ENCODE results near the gene FRMPD4. TPM values are rescaled to one million over a fixed set of nuclear protein-coding genes. Genes with fewer than 3 reads are reported as not detected.
A peak's percentile ranks its signal among the peaks of the same experiment; 100 is the strongest.
"Not testable (repeated sequence)": the region's sequence is repeated elsewhere in the genome, so short reads cannot be mapped to it uniquely, and the experiment has no call there.

FRMPD4 gene
- total and polyA plus RNA-seq, 10 of the 15 experiments (the other 5 are each of a cell fraction or from before 2014, with no cell fraction given), result not detected

DNA sequence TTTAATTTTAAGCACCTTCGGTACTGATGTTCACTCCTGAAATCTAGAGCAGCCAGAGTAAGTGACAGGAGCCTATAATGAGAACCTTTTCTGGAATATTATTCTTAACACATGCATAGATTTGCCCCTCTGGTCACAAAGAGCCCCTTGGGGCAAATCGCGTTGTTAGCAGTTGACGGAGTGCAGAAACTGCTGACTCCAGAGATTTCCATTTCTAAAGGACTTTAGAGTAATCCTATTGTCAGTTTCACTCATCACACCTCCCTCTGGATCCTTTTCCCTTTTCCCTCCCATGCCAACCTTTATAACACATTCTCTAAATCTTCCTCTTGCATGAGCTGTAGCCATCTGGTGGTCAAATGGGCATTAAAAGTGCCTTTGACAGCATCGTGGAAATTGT, 388.0 kb downstream of the FRMPD4 start:
- DNase-seq (ENCODE audit: low read depth, low spot score) (no peak), FAIRE-seq (peak; percentile 38), ATAC-seq (no peak)
- Histone ChIP-seq H2AFZ (ENCODE audit: control insufficient read depth, low read depth, low read length) (no peak overlapping the region), H3K9ac (ENCODE audit: control insufficient read depth, insufficient read depth, low read length) (no peak overlapping the region), H3K27ac (ENCODE audit: control insufficient read depth, insufficient read depth) (no peak overlapping the region), H3K9me3 (replicated peaks; ENCODE audit: control insufficient read depth, insufficient read depth, low read length) (no peaks in the 10 kb centered on the region), H4K20me1 (ENCODE audit: control insufficient read depth, insufficient read depth) (no peaks in the 10 kb centered on the region), H3K79me2 (ENCODE audit: control insufficient read depth, insufficient read depth, low read length) (no peaks in the 10 kb centered on the region), H3K4me3 (no peak overlapping the region), H3K4me1 (ENCODE audit: control insufficient read depth, insufficient read depth, low read length) (no peaks in the 10 kb centered on the region), H3K36me3 (ENCODE audit: control insufficient read depth in 2 of 2, insufficient read depth in 2 of 2, low read length in 1 of 2) (no peaks in the 10 kb centered on the region), H3K4me2 (ENCODE audit: control insufficient read depth, insufficient read depth) (no peak overlapping the region), H3K27me3 (replicated peaks in 1 of 2; ENCODE audit: control insufficient read depth in 2 of 2, insufficient read depth in 2 of 2, low read length in 1 of 2) (no peaks in the 10 kb centered on the region)
- ChIA-PET POLR2A (no interaction called here), RAD21 (ENCODE audit: unreplicated experiment) (no interaction called here), SMC1A (ENCODE audit: uncharacterized antibody, unreplicated experiment) (no interaction called here), CTCF (interaction anchor here (0.6 to 0.8 kb wide), 2 partner anchors 9 to 21 kb away, joined by 4 read pairs; no protein-coding TSS in a partner anchor)
- TF ChIP-seq SMC3 (IDR thresholded peaks at IDR 0.05; ENCODE audit: borderline replicate concordance, low read length) (no peak), CHD4 (IDR thresholded peaks at IDR 0.05) (no peak), EGR1 (IDR thresholded peaks at IDR 0.05; ENCODE audit: borderline replicate concordance in 1 of 2, low read depth in 2 of 2, low read length in 2 of 2) (no peak), SIX5 (IDR thresholded peaks at IDR 0.05; ENCODE audit: low read depth, low read length, severe bottlenecking) (no peak), SRF (IDR thresholded peaks at IDR 0.05; ENCODE audit: low read depth in 2 of 2, low read length in 2 of 2) (no peak), FOXM1 (IDR thresholded peaks at IDR 0.05; ENCODE audit: low read depth, low read length) (no peak), SMARCA5 (IDR thresholded peaks at IDR 0.05) (no peak), EP300 (IDR thresholded peaks at IDR 0.05; ENCODE audit: borderline replicate concordance in 1 of 2, control insufficient read depth in 1 of 2, low read depth in 2 of 2, low read length in 2 of 2) (no peak), SP1 (IDR thresholded peaks at IDR 0.05; ENCODE audit: low read depth, low read length) (no peak), YBX1 (IDR thresholded peaks at IDR 0.05) (no peak), POLR2AphosphoS2 (IDR thresholded peaks at IDR 0.05; ENCODE audit: low read depth, low read length) (no peak)
- TF ChIP-seq, protein P1, sequence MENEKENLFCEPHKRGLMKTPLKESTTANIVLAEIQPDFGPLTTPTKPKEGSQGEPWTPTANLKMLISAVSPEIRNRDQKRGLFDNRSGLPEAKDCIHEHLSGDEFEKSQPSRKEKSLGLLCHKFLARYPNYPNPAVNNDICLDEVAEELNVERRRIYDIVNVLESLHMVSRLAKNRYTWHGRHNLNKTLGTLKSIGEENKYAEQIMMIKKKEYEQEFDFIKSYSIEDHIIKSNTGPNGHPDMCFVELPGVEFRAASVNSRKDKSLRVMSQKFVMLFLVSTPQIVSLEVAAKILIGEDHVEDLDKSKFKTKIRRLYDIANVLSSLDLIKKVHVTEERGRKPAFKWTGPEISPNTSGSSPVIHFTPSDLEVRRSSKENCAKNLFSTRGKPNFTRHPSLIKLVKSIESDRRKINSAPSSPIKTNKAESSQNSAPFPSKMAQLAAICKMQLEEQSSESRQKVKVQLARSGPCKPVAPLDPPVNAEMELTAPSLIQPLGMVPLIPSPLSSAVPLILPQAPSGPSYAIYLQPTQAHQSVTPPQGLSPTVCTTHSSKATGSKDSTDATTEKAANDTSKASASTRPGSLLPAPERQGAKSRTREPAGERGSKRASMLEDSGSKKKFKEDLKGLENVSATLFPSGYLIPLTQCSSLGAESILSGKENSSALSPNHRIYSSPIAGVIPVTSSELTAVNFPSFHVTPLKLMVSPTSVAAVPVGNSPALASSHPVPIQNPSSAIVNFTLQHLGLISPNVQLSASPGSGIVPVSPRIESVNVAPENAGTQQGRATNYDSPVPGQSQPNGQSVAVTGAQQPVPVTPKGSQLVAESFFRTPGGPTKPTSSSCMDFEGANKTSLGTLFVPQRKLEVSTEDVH (IDR thresholded peaks at IDR 0.05; ENCODE audit: low read depth, partially characterized antibody), result no peak
- in situ Hi-C loops (cut with MboI) (no loop called here), intact Hi-C loops (cut with micrococcal nuclease; ENCODE audit: unreplicated experiment) (no loop called here)
- no TSS peak for BruUV-seq (replicated peaks)
- WGBS (ENCODE audit: insufficient coverage, insufficient replicate concordance, low lambda C conversion rate, missing lambda C conversion rate), result 65% methylated on average over 5 of the region's 5 CpGs

GRCh38 chrX:12538096-12538495, 399.8 kb downstream of the FRMPD4 start:
- H3K9ac ChIP-seq (ENCODE audit: control insufficient read depth, insufficient read depth, low read length); H2AFZ ChIP-seq (ENCODE audit: control insufficient read depth, low read depth, low read length); DNase-seq (ENCODE audit: low read depth, low spot score); SMC1A ChIA-PET (ENCODE audit: uncharacterized antibody, unreplicated experiment); H3K27ac ChIP-seq (ENCODE audit: control insufficient read depth, insufficient read depth); H3K36me3 ChIP-seq (ENCODE audit: control insufficient read depth in 2 of 2, insufficient read depth in 2 of 2, low read length in 1 of 2); H3K4me2 ChIP-seq (ENCODE audit: control insufficient read depth, insufficient read depth); intact Hi-C loops (cut with micrococcal nuclease; ENCODE audit: unreplicated experiment); in situ Hi-C loops (cut with MboI); H4K20me1 ChIP-seq (ENCODE audit: control insufficient read depth, insufficient read depth); BruUV-seq (replicated peaks); POLR2A ChIA-PET; ATAC-seq; H3K9me3 ChIP-seq (replicated peaks; ENCODE audit: control insufficient read depth, insufficient read depth, low read length); FAIRE-seq; H3K27me3 ChIP-seq (replicated peaks in 1 of 2; ENCODE audit: control insufficient read depth in 2 of 2, insufficient read depth in 2 of 2, low read length in 1 of 2); H3K4me3 ChIP-seq; RAD21 ChIA-PET (ENCODE audit: unreplicated experiment); H3K4me1 ChIP-seq (ENCODE audit: control insufficient read depth, insufficient read depth, low read length); H3K79me2 ChIP-seq (ENCODE audit: control insufficient read depth, insufficient read depth, low read length); CTCF ChIA-PET: not testable (repeated sequence)
- WGBS (ENCODE audit: insufficient coverage, insufficient replicate concordance, low lambda C conversion rate, missing lambda C conversion rate), result 15% methylated on average over 10 of the region's 11 CpGs

All from GM12878 (cell line).